GM18498 (cell line): ENCODE measurements around the gene FSHR.

Experiments
- ATAC-seq: cut with Tn5 transposase; IDR thresholded peaks from one replicate; pipeline ENCODE4 v1.9.1; 2021; ENCODE audit warnings: mild to moderate bottlenecking, moderate library complexity; ENCODE audit not compliant: unreplicated experiment

Gene FSHR

DNA sequence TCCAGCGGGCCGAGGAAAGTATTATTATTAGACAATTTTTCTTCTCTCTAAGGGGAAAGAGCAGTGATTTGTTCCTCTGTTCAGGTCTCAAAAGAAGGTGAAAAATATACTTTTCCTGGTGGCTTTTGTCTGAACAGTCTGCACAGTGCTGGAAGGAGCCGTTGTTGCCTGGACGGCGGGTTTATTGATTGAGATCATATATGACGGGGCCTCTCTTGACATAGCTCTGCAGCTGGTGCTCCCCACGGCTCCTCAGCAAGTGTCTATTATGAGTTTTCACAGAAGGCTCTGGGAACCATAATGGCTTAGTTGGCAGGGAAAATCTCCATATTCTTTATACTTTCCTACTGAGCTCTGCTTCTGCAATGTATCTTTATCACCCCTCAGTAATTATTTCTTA, 42.9 kb downstream of the FSHR start:
- ATAC-seq = no peak

DNA sequence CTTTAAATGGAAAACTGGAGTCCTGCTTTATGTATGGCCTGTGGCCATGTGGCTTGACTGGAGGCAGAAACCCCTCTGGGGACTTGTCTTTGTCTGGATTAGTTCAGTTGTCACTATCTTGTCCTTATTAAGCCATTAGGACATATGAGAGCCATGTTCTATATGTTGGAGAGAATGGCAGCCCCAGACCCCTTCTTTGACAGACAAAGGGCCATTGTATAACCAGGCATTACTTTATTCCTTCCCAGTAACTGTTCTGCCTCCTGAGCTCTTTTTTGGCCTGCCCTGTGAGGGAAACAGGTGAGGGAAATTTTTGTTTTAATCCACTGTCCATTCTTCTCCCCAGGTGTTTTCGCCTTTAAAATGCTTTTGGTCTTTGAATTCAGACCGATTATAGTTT, 43.3 kb downstream of the FSHR start:
- ATAC-seq = no peak

DNA sequence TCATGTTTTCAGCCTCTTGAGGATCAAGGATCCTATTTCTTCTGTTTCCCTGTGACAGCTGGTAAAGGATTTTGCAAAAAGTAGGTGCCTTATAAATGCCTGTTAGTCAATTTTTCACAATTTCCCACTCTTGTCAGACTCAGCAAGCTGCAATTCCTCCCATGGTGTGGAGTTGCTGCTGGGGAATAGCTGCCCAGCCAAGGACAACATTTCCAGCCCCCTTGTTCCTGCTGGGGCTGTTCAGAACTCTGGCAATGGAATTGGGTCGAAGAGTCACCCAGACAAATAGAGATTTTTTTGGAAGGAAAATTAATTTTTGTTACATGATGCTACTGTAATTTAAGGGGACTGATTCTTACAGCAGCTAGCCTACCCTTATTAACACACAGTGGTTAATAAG, 43.7 kb downstream of the FSHR start:
- ATAC-seq = no peak

DNA sequence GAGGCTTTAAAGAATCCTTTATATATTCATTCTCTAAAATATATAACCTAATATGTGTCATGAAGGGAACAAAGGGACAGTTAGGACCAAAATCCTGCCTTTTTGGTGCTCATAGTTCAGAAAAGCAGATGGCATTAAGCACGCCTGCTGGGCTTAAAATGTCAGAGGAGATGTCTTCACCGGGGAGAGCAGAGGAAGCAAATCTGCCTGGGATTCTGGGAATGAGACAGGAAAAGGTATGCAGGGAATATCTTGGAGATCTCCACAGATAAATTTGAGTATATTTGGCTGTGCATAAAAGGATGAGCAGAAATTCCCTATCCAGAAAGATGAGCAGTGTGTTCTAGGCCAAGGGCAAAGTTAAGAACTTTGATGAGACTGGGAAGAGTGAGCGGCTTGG, 45.5 kb downstream of the FSHR start:
- no peak for ATAC-seq

DNA sequence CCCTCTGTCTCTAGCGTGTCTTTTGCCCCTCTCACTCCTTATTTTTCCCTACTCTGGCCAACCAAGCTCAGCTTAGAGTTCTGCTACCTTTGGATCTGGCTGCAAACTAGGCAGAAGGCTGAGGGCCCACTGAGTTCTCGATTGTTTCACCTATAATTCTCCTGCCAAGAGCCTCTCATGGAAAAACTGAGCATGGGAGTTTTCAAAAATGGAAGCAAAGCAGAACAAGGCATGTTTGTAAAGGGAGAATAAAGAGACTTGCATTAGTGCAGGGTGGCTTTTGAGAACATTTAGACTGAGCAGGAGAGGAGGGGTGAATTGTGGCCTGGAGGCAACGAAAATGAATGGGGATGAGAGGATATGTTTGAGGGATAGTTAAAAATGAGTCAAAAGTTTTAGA, 45.9 kb downstream of the FSHR start:
- ATAC-seq = no peak

DNA sequence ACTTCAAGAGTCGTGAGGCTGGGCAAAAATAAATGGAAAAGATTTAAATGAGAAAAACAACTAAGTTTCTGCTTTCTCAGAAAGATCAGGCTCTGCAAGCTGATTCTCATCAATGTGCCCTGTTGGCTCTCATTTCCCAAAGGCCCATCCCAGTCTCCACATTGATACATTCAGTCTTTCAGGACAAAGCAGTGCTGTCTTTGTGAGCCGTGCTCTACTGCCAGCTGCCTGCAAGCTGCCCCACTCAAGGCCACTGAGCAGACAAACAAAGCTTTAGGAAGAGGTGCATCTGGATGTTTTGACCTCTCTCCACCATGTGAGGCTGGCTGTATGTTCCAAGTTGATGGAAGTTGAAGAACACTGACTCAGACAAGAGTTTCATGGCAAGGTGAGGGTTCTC, 48.8 kb downstream of the FSHR start:
- no peak for ATAC-seq

DNA sequence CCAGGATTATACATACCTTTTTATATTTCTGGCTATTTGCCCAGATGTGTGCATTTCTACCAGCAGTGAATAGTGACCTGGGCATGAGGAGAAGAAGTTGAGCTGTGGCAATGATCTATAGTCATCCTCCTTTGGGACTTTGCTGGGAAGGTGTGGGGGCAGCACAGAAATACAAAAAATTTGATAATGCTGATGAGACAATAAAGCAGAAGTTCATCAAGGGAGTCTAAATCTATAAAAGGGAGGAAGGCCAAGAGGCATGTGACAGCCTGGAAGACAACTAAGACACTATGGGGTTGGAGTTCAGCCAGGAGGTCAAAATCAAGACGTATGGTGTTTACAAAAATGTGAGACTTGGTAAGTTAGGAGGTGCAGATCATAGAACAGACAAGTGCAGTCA, 52.2 kb downstream of the FSHR start:
- ATAC-seq = no peak

DNA sequence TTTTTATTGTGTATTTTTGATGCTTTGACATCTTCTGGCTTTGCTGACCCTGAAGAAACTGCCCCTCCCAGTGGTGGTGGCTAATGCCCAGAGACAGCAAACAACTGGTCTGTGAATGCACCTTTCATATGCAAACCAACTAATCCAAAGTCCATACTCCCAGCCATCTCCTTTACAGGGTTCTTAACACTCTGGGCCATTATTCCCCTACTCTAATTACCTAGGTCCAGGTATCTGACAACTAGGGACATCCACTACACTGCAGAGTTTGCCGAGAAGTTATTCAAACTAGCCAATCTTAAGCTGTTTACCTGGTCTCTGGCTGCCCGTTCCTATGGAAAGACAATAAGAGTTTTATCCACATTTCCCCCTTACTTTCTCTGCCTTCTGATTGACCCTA, 73.6 kb downstream of the FSHR start:
- no peak for ATAC-seq

DNA sequence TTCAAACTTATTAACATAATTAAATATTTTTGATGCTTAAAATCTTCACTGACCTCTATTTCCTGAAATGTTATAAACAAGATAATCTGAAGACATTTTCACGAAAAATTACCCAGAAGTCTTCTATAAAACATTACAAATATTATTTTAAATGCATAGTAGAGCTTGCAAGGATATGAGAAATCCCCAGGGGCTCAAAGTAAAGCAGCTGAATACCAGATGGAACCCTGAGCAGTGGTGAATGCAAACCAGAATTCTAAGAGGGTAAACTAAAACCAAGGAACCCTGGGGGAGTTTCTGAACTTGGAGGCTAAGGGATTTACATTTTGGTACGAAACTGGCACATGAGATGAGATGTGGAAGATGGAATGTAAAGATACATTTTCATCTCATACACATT, 83.6 kb downstream of the FSHR start:
- no peak for ATAC-seq

DNA sequence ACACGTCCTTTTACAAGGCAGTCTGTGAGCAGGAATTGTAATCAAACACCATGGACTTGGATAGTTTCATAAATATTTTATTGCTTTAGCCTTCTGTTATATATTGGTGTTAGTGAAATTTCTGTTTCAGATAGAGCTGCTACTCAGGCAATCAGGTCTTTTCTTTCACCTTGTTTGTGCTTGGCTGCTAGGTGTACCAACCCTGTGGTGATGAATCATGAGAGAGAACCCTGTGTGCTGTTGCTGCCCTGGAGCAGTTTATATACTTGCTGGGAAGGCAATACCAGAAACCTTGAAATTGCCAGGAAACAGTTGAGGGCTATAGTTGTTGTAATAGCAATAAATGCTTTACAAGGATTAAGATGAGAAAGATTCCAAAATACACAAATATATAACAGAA, 84.5 kb downstream of the FSHR start:
- ATAC-seq = no peak

DNA sequence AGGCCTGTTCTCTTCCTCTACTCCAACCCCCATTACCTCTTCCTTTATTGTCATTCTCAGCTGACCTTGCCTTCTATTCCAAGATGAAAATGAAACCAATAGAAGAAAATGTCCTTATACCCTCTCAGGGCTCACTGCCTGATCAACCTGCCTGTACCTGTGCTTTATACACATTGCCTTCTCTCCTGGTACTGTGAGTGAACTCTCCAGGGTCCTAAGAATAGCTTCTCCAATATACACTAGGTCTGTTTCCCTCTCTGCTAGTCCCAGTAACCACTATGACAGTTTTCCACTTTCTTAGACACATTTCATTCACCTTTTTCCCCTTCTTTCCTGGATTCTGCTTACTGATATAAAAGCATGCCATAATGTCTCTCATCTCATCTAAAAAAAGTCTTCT, 85.7 kb downstream of the FSHR start:
- ATAC-seq = no peak

DNA sequence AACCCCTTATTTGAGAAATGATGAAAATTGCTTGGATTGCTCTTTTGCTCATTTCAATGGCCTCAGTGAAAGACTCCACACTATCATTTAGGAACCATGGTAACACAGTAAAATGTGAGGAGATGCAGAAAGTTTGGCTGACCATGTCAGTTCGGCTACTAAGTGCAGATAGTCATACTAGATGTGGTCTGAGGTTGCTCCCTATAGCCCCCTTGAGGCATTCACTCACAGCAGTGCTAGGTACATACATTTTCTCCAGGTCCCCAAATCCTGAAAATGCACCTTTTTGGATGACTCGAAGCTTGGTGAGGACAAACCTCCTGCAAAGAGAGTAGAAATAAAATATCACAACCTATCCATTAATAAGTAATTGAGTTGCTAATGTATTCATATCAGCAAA, 86.3 kb downstream of the FSHR start:
- ATAC-seq = no peak

DNA sequence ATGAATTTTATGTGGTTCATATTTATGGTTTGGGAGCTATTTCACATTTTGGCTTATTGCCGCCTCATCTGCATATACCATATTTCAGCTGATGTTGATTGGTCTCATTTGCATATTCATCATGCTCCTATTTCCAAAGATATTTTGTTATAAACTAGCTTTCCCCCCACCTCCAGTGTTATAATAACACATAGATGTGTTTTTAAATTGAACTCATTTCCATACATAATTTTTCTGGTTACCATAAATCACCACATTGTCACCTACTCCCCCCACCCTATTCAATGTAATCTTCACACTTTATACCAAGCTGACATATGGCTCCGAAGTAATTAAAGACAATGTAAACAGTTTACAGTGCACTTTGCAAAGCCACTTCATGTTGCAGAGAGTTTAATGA, 101.2 kb downstream of the FSHR start:
- ATAC-seq = no peak

DNA sequence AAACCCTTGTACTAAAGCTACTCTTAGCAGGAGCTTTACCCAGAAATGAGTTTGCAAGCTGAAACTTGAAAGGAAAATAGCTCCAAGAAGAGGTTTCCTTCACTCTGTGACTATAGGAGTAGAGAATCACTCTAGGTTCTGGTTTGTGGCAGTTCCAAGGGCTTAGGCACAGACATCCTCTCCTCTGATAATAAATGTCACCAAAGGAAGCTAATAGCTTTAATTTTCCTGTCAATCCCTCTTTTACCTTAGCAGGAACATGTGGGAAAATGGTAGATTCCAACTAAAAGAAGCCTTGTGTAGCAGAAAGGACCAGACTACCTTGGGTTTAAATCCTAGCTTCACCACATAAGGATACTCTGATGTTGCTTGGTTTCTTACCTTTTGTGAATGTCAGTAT, 104.0 kb downstream of the FSHR start:
- ATAC-seq = no peak

DNA sequence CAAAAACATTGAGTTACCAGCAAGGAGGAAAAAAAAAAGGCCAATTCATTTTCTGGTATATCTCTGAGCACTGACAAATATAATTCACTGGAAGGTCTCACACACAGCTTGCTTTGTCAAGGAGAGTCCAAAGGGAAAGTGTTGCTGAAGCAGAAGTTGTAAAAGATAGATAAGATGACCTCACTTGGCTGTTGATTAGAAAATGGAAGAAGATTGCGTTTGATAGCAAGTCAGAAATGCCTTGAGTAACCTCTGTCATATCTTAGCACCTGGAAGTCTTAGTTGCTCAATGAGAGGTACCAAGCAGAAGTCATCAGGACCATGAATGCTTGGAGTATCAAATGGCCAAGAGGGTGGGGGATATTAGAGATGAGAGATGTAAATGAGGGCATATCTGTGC, 105.2 kb downstream of the FSHR start:
- no peak for ATAC-seq

DNA sequence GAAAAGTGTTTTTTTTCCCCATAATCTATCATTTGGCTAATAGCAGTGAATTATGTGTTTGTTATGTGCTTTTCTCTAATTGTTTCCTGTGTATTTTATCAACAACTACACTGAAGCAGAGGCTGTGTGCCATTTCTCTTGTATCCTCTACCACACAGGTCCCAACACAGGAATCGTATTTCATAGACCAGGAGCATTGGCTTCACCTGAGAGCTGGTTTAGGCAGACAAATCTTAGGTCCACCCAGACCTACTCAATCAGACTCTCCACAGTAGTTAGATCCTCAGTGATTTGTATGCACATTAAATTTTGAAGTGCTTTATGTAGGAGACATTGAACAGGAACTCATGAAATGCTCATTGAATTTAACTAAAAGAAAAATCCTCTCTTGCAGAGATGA, 109.2 kb downstream of the FSHR start:
- no peak for ATAC-seq

DNA sequence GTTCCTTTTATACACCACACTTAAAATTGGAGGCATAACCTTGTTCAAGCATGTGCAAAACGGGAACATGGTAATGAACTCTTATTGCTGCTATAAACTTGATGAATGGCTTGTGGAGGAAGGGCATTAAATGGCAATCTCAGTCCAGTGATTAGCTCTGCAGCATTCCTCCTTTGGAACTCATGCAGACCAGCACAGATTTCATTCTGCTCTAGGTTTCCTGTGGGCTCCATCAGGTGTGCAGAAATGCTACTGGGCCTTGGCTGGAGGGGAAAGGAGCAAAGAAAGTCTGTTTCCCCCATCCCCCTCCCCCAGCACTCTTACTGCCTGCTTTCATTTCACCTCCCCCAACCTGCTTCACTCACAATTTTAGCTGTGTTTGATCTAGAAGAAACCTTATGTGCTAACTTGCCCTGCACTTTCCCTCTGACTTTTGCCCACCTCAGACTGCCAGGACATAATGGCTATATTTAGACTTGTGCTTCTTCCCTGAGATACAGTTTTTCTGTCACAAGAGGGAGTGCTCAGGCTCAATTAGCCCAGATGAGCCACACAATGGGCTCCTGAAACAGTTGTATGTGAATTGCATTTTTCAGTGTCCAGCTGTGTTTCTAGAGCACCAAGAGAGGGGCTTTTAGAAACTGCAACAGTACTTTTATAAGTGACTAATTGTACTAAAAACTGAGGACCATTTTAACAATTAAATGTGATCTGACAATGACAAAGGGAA, 109.8 kb downstream of the FSHR start:
- ATAC-seq = no peak

DNA sequence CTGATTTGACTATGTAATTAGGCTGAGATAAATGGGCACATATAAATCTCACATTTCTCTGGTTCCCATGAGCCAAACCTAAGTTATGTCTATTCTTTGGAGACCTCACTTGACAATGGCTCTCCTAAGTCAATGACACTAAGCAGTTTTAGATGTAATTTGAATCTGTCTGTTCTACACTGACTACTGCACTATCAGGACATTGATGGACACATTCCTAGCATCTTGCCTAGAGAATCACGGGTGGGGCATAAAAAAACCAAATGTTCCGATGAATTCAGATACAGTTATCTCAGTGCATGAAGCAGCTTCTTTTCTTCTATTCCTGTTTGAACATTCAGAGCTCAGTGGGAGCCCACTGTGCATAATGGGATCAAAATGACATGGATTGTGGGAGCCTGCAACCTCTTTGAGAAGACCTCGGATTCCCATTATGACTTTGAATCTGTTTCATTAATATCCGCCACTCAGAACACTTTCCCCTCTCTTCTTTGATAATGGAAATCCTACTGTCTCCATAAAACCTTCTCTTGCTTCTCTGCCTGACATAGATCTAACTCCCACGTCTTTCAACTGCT, 110.8 kb downstream of the FSHR start:
- ATAC-seq = no peak

DNA sequence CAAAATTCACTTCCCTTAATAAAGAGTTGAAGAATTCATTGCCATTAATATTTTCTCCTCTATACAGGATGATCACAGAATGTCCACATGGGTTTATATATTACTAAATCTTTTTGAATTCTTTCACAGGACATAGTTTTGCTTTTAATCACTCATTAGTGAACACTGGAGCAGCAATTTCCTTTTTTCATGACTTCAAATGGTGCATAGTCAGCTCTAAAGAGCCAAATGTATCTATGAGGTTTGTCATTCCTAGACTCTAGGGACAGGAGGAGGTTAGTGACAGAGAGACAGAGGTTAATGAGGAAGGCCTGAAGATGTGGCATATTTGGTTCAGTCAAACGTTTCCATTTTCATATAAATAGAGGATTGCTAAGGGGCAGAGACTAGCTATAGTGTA, 111.8 kb downstream of the FSHR start:
- no peak for ATAC-seq

DNA sequence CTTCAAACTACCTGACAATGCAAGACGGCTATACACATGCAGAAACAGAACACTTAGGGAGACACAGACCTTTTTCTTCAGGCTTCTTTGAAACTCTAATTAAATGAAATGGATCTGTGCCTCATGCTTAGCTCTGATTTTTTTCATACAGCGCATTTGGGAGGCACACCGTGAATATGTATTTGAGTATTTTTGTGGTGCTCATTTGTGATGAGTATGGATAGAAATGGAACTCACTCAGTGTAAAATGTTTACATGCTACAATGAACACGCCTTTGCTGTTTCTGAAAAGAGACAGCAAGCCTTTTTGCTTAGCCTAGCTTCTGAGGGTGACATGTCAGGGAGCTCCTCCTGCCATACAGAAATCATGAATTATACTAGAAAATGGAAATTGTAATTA, 113.3 kb downstream of the FSHR start:
- ATAC-seq = no peak

DNA sequence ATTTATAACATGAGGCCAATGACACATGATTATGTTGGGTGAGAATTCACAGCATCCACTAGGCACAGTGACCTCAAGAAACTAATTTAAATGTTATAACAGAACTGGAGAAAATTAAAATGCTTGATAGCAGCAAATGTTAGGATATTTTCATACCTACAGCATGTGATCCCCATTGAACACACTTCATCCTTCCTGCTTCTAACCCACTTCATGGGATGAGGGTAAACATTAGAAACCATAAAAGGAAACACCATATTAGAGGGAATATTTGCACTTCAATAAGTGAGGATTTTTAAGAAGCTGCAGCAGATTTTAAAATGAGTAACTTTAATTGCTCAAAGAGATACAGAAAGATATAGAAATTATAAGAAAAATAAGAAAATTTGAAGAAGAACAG, 117.1 kb downstream of the FSHR start:
- no peak for ATAC-seq

DNA sequence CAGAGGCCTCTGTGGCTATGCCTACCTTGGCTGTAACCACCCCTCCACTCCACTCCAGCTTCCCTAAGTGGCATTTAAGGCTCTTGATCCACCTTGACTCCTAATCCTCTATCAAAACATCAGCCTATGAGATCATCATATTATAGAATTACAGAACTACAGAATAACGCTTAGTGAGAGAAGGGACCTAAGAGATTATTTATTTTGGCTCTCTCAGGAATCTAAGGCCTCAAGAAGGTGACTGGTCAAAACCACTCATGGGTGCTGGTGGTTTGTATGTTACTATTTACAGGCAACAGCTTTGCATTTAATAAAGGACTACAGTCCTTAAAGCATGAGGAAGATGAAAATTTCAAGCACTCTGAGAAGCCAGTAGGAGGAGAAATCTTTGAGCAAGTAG, 118.8 kb downstream of the FSHR start:
- no peak for ATAC-seq
